HG03280 (cell line): ENCODE data around the gene ICOSLG.
A peak's percentile ranks its signal among the peaks of the same experiment; 100 is the strongest.
"Not testable (repeated sequence)": the region's sequence is repeated elsewhere in the genome, so short reads cannot be mapped to it uniquely, and the experiment has no call there.

ENCODE experiments used
- ATAC-seq: cut with Tn5 transposase; IDR thresholded peaks from one replicate; pipeline ENCODE4 v1.9.1; 2021; ENCODE audit warnings: mild to moderate bottlenecking, moderate library complexity; ENCODE audit not compliant: unreplicated experiment

ICOSLG gene

GRCh38 chr21:44265734-44266270 is 25.1 kb upstream of the ICOSLG start:
- no peak for ATAC-seq

- no peak for ATAC-seq
These were observed 23.0 kb upstream of the ICOSLG start for GRCh38 chr21:44263768-44264167.

- ATAC-seq, result no peak
These were observed 22.5 kb upstream of the ICOSLG start for GRCh38 chr21:44263221-44263760.

GRCh38 chr21:44262338-44263056 is 21.8 kb upstream of the ICOSLG start:
- no peak for ATAC-seq

- no peak for ATAC-seq
These were observed 21.0 kb upstream of the ICOSLG start, which contains the start of gene DNMT3L for GRCh38 chr21:44261675-44262295. Gene DNMT3L (minus strand): TSS chr21:44261897. CDS start chr21:44261259, 638 bp downstream.

GRCh38 chr21:44260791-44261631 is 20.3 kb upstream of the ICOSLG start:
- ATAC-seq, result no peak

- no peak for ATAC-seq
These were observed 19.3 kb upstream of the ICOSLG start for GRCh38 chr21:44260066-44260465.

- no peak for ATAC-seq
These were observed 18.5 kb upstream of the ICOSLG start for GRCh38 chr21:44259082-44259705.

- ATAC-seq, result no peak
These were observed 17.4 kb upstream of the ICOSLG start for GRCh38 chr21:44258056-44258725.

- no peak for ATAC-seq
These were observed 14.8 kb upstream of the ICOSLG start for GRCh38 chr21:44255511-44255981.

- no peak for ATAC-seq
These were observed 13.3 kb upstream of the ICOSLG start for GRCh38 chr21:44253832-44254710.

GRCh38 chr21:44249204-44250037 is 8.7 kb upstream of the ICOSLG start:
- ATAC-seq, result not testable (repeated sequence)

- ATAC-seq, result not testable (repeated sequence)
These were observed 7.2 kb upstream of the ICOSLG start for GRCh38 chr21:44247904-44248303.

- ATAC-seq, result peak; percentile 44
These were observed 3.2 kb upstream of the ICOSLG start for GRCh38 chr21:44243980-44244379.

- peak; percentile 32 for ATAC-seq
These were observed 538 bp upstream of the ICOSLG start for GRCh38 chr21:44241281-44241680.

- ATAC-seq, result peak; percentile 6
These were observed 390 bp downstream of the ICOSLG start for GRCh38 chr21:44240353-44240752.

- ATAC-seq, result not testable (repeated sequence)
These were observed 11.2 kb downstream of the ICOSLG start for GRCh38 chr21:44229561-44229960.

GRCh38 chr21:44228109-44228508 is 12.6 kb downstream of the ICOSLG start:
- not testable (repeated sequence) for ATAC-seq
